Hippocampal formation (tissue), 2 donors: ENCODE measurements around the gene FSIP1.
A peak's percentile ranks its signal among the peaks of the same experiment; 100 is the strongest.

Experiments
- DNase-seq, 2 donors: peaks; one replicate each; lab custom pipeline; 2025; lab: John Stamatoyannopoulos, UW

FSIP1 gene

GRCh38 chr15:39582286-39582976 lies 200.2 kb downstream of the FSIP1 start:
- no peak for DNase-seq

- no peak for DNase-seq
Observed at GRCh38 chr15:39581793-39582285, 200.8 kb downstream of the FSIP1 start.

DNA sequence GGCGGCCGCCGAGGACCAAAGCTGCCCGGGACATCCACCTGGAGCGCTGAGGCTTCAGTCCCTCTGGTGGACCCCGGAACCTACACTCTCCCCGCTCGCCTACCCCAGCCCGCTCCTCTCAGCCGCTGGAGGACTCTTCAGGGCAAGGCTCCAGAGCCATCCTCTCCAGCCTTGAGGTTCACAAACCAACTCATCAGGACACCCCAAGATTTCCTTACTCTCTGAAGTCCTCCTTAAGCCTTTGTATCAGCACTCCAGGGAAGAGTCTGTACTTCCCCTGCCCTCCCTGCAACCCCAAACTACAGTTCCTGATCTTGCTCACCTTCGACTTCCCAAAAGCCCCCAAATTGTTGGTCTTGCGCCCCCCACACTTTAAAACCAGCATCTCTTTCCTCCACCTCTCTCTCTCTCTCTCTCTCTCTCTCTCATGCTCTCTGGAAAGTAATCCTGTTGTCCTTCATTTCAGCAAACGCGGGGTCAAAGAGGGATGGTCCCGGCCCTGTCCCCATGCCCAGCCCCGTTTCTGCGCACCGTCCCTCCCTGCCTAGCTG lies 201.3 kb downstream of the FSIP1 start:
- DNase-seq: no peak

- DNase-seq: no peak
Observed at GRCh38 chr15:39580485-39581241, 202.0 kb downstream of the FSIP1 start, which contains the start of gene THBS1. Gene THBS1 (plus strand): TSS chr15:39581079. CDS start chr15:39581858, 779 bp downstream.

DNA sequence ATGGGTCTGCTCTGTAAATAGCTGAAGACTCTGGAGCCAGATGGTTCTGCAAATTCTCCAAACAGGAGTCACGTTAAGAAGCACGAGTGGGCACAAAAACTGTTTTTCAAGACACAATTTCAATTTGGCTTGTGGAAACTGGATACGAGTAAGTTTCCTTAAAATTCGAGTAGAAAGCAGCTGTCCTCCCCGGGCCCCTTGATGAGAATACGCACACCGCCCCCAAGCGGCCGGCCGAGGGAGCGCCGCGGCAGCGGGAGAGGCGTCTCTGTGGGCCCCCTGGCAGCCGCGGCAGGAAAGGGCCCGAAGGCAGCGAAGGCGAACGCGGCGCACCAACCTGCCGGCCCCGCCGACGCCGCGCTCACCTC lies 202.5 kb downstream of the FSIP1 start:
- DNase-seq: peak; percentile 63 to 73

DNA sequence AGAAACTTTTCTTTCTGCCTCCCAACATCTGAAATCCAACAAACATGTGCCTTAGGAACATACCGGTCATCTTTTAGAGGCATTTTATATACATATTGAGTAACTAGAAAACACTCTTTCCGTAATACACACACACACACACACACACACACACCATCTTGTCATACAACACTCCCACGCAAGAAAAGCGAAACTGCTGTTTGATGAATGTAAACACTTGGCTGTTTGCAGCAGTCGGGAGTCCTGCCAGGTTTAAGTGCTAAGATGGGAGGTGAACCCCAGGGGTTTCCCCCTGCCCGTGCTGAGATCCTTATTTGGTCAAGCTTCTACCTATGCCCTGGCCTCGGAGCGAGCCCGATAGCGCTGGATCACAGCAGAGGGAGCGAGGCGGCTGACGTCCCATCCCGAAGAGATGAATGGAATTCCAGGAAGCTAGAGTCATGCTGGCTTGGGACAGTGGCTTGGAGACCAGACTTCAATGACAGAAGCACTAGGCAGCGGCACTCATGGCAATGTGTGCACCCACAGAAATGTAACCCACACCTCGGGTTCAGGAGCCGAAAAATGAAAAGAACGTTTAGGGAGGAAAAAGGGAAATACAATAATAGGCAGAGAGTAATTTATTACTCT lies 203.0 kb downstream of the FSIP1 start:
- no peak for DNase-seq

DNA sequence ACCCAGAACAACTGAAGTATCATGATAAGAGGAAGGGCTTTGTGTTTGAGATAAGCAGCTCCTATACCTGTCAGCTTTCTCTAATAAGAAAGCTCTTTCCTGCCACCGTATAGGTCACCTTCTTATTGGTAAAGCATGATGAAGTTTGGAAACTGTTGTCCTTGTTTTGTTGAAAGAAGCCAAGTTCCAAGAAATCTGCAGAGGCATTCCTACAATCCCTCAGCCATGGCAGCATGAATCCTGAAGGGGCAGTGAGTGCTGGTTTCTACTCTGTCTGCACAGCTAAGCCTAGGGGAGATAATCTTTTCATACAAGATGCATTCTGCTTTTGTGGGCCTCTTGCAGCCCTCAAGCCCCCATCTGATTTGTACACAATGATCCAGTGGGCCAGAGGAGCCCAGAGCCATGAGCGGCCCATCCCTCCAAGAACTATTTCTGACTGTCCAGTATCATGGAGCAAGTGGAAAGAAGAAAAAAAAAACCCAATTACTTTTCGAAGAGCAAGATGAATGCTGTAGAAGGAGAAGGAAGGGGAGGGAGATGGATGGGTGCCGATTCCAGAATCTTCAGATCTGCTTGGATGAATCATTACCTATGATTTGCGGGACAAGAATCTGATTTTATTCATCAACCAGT lies 203.7 kb downstream of the FSIP1 start:
- no peak for DNase-seq

DNA sequence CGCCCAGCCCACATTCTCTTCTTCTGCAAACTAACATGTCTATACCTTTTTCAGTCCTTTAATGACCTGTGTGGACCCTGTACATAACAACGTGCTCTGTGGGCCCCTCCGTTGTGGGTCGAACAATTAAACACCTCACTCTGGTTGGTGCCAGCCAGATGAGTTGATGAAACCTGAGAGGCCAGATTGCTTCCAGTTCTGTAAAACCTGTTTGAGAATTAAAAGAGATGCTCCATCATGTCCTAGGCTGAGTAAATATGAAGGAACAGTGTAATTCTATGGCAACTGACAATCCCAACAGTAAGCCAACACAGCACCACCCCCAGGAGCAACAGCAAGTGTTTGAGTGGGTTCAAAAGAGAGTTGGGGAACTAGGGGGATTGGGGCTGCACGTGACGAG lies 207.5 kb downstream of the FSIP1 start:
- no peak for DNase-seq

GRCh38 chr15:39574427-39574826 lies 208.2 kb downstream of the FSIP1 start:
- no peak for DNase-seq

DNA sequence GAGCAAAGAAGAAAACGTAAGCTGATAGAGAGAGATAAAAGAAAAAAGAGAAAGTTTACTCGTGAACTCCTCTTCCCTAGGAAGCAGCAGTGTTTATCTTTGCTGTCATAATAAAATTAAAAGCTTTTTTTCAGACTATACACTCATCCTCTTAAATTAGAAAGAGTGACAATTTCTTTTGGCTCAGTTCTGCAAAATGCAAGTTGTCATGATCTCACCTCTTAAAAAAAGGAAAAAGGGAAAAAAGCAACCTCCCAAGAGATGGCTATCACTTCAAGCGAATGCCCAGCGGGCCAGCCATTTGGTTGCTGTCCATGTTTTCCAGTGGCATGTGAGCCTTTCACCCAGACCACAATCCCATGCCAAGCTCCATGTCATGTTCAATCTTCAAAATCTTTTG lies 208.8 kb downstream of the FSIP1 start:
- no peak for DNase-seq

DNA sequence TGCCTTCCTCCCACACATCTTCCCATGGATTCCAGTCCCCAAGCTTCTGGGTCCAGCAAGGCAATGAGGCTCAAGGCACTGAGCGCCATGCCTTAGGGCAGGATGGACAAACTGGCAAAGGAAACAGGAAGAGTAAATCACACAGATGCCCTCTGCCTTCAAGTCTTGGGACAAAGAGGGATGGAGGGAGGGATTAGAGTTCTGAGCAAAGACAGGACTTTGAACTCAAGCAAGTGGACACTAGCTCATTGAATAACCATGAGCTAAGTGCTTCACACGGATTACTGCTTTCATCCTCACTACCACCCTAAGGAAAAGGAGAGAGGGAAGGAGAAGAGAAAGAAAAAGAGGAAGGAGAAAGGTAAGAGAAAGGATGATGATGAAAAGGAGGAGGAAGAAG lies 209.4 kb downstream of the FSIP1 start:
- no peak for DNase-seq

GRCh38 chr15:39565851-39566250 lies 216.8 kb downstream of the FSIP1 start:
- no peak for DNase-seq

GRCh38 chr15:39564972-39565665 lies 217.5 kb downstream of the FSIP1 start:
- no peak for DNase-seq

- DNase-seq: no peak
Observed at GRCh38 chr15:39558421-39558820, 224.2 kb downstream of the FSIP1 start.

- DNase-seq: no peak
Observed at GRCh38 chr15:39556461-39556860, 226.2 kb downstream of the FSIP1 start.

DNA sequence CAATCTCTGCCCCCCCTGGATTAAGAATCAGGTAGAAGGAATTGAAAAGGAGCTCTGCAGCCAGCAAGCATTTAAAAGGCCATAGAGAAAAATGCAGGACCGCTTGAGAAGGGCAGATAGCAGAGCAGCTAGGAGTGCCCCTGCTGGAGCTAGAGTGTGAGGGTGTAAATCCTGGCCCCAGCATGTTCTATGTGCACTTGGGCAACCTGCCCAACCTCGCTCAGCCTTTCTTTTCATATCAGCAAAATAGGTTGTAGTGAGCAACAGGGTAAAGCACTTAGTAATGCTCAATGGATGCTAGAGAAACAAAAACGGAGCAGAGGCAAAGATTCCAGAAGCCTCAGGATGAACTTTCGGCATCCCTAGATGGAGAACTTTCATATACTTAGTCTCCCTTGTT lies 226.8 kb downstream of the FSIP1 start:
- DNase-seq: no peak

DNA sequence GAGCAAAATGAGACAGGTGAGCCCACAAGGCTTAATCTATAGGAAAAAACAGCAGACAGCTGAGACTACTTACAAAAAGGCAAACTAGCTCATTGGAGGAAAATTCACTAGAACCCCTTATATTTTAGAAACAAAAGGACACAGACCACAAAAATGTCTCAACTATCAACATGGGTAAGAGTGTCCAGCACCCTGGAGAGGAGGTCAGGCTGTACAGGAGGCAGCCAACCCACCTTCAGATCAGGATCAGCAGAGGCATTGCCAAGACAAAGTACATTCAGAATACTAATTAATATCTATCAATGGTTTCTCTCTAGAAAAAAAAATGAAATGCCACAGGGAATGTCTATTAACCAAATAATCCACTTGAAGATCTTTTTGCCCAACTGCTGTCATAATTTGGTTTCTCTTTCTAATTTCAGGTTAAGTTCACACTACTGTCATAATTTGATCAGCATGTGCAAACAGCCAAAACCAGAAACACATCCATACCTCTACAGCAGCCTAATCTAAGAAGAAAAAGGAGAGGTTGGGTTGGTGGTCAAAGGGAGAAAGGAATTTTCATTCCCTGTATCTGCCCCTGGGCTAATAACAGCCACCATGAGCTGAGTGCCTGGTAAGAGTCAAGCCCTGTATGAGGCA lies 227.8 kb downstream of the FSIP1 start:
- DNase-seq: no peak

DNA sequence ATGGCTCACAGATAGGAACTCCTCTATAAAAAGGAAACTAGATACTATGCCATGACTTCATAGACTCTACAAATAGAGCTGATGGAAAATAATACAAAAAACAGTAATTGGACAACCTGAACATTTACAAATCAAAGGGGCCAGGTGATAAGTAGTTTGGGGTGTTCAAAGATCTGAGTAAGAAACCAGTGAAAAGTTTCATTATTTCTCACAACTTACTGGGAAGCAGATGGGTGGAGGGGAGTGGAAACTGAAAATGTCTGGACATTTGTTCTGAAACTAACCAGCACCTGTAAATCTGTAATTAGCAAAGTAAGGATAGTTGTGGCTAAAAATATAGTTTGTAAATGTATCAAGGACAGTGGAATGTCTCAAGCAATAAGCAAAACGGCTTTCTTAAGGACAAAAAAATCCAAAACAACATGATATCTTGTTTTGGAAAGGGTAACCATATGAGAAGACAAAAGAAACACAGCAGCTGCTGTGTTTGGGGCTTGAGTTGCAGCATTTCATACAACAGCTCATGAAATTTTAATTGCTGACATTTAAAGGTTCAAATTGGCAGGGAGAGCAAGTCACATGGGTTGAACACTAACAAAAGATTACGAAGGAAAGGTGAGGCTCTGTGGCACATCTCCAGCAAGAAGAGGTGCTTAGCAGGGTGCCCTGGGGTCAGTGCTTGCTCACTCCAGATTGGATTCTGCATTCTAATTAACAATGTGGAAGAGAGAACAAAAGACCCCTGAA lies 228.5 kb downstream of the FSIP1 start:
- no peak for DNase-seq

- DNase-seq: no peak
Observed at GRCh38 chr15:39552556-39552955, 230.1 kb downstream of the FSIP1 start.

- no peak for DNase-seq
Observed at GRCh38 chr15:39551476-39551875, 231.2 kb downstream of the FSIP1 start.
